Measurements from ENCODE around the gene ZNF680. TPM values are rescaled to one million over a fixed set of nuclear protein-coding genes. Genes with fewer than 3 reads are reported as not detected.

The ZNF680 gene
- total RNA-seq, 1 donor from 2014 or later: not detected

- no peaks in the 10 kb centered on the region for H3K36me3 ChIP-seq
- H3K9ac ChIP-seq: no peak overlapping the region
- H2AFZ ChIP-seq (replicated peaks): no peak overlapping the region
- TF ChIP-seq EZH2phosphoT487 (IDR thresholded peaks at IDR 0.05): no peak
- TF ChIP-seq, protein P1, sequence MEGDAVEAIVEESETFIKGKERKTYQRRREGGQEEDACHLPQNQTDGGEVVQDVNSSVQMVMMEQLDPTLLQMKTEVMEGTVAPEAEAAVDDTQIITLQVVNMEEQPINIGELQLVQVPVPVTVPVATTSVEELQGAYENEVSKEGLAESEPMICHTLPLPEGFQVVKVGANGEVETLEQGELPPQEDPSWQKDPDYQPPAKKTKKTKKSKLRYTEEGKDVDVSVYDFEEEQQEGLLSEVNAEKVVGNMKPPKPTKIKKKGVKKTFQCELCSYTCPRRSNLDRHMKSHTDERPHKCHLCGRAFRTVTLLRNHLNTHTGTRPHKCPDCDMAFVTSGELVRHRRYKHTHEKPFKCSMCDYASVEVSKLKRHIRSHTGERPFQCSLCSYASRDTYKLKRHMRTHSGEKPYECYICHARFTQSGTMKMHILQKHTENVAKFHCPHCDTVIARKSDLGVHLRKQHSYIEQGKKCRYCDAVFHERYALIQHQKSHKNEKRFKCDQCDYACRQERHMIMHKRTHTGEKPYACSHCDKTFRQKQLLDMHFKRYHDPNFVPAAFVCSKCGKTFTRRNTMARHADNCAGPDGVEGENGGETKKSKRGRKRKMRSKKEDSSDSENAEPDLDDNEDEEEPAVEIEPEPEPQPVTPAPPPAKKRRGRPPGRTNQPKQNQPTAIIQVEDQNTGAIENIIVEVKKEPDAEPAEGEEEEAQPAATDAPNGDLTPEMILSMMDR (IDR thresholded peaks at IDR 0.05): no peak
- TF ChIP-seq EZH2 (IDR thresholded peaks at IDR 0.05): no peak
- Mint-ChIP-seq H3K4me3 (no peak overlapping the region), H3K9me3 (peaks cover 59% of the 10 kb centered on the region), H3K27me3 (ENCODE audit: insufficient read depth, low read depth) (peaks cover 3% of the 10 kb centered on the region), H3K27ac (no peak overlapping the region), H3K36me3 (no peaks in the 10 kb centered on the region), H3K4me1 (no peaks in the 10 kb centered on the region)
- peaks cover 19% of the 10 kb centered on the region for H3K9me3 ChIP-seq (ENCODE audit: low read depth)
- no peak overlapping the region for H3K4me2 ChIP-seq
- H3K4me3 ChIP-seq: no peak overlapping the region
- no peak for DNase-seq (ENCODE audit: low spot score)
- no peaks in the 10 kb centered on the region for H4K20me1 ChIP-seq (ENCODE audit: low read depth)
- H3K79me2 ChIP-seq (ENCODE audit: low read depth): no peaks in the 10 kb centered on the region
- no peaks in the 10 kb centered on the region for H3K4me1 ChIP-seq
- no peaks in the 10 kb centered on the region for H3F3A ChIP-seq (ENCODE audit: low read depth)
- no peaks in the 10 kb centered on the region for H3K27me3 ChIP-seq
- no peak overlapping the region for H3K27ac ChIP-seq
These were observed 48.1 kb upstream of the ZNF680 start for GRCh38 chr7:64610997-64611396.

- H3K4me1 Mint-ChIP-seq: no peaks in the 10 kb centered on the region
- H3K9me3 ChIP-seq (ENCODE audit: low read depth): peaks cover 9% of the 10 kb centered on the region
- H3K4me3 ChIP-seq: no peak overlapping the region
- no peaks in the 10 kb centered on the region for H3K27me3 ChIP-seq
- peaks cover 57% of the 10 kb centered on the region for H3K9me3 Mint-ChIP-seq
- no peaks in the 10 kb centered on the region for H3F3A ChIP-seq (ENCODE audit: low read depth)
- H3K27me3 Mint-ChIP-seq (ENCODE audit: insufficient read depth, low read depth): peaks cover 4% of the 10 kb centered on the region
- no peak overlapping the region for H3K4me3 Mint-ChIP-seq
- H3K36me3 Mint-ChIP-seq: no peaks in the 10 kb centered on the region
- no peak overlapping the region for H3K27ac ChIP-seq
- no peaks in the 10 kb centered on the region for H3K4me1 ChIP-seq
- no peak overlapping the region for H3K4me2 ChIP-seq
- DNase-seq (ENCODE audit: low spot score): no peak
- no peaks in the 10 kb centered on the region for H3K79me2 ChIP-seq (ENCODE audit: low read depth)
- TF ChIP-seq EZH2phosphoT487 (IDR thresholded peaks at IDR 0.05) (no peak), EZH2 (IDR thresholded peaks at IDR 0.05) (no peak)
- TF ChIP-seq, protein P1 (IDR thresholded peaks at IDR 0.05): no peak
- no peak overlapping the region for H3K9ac ChIP-seq
- H4K20me1 ChIP-seq (ENCODE audit: low read depth): no peaks in the 10 kb centered on the region
- H2AFZ ChIP-seq (replicated peaks): no peak overlapping the region
- no peak overlapping the region for H3K27ac Mint-ChIP-seq
- H3K36me3 ChIP-seq: no peaks in the 10 kb centered on the region
These were observed 45.4 kb upstream of the ZNF680 start for GRCh38 chr7:64608116-64608910.

- Histone ChIP-seq H3K4me2 (no peak overlapping the region), H3K27ac (no peak overlapping the region), H2AFZ (replicated peaks) (no peak overlapping the region), H3K4me1 (no peaks in the 10 kb centered on the region), H4K20me1 (ENCODE audit: low read depth) (no peaks in the 10 kb centered on the region), H3K36me3 (no peaks in the 10 kb centered on the region), H3F3A (ENCODE audit: low read depth) (no peaks in the 10 kb centered on the region), H3K9ac (no peak overlapping the region), H3K79me2 (ENCODE audit: low read depth) (no peaks in the 10 kb centered on the region), H3K27me3 (no peaks in the 10 kb centered on the region), H3K4me3 (no peak overlapping the region), H3K9me3 (ENCODE audit: low read depth) (peaks cover 6% of the 10 kb centered on the region)
- no peaks in the 10 kb centered on the region for H3K4me1 Mint-ChIP-seq
- TF ChIP-seq EZH2 (IDR thresholded peaks at IDR 0.05): no peak
- TF ChIP-seq EZH2phosphoT487 (IDR thresholded peaks at IDR 0.05): no peak
- TF ChIP-seq, protein P1 (IDR thresholded peaks at IDR 0.05): no peak
- DNase-seq (ENCODE audit: low spot score): no peak
- H3K4me3 Mint-ChIP-seq: no peak overlapping the region
- peaks cover 62% of the 10 kb centered on the region for H3K9me3 Mint-ChIP-seq
- peaks cover 5% of the 10 kb centered on the region for H3K27me3 Mint-ChIP-seq (ENCODE audit: insufficient read depth, low read depth)
- no peak overlapping the region for H3K27ac Mint-ChIP-seq
- H3K36me3 Mint-ChIP-seq: no peaks in the 10 kb centered on the region
These were observed 43.5 kb upstream of the ZNF680 start for GRCh38 chr7:64606385-64606784.

Measured in neural progenitor cell (in vitro differentiated cells).